Right lobe of liver (tissue), 6 donors: ENCODE results near the gene MRPS15. TPM values are rescaled to one million over a fixed set of nuclear protein-coding genes. Genes with fewer than 3 reads are reported as not detected.
"Not testable (repeated sequence)": the region's sequence is repeated elsewhere in the genome, so short reads cannot be mapped to it uniquely, and the experiment has no call there.

Experiments
- ATAC-seq, 4 donors: fragments of 200-7000 bp; cut with Tn5 transposase; one replicate each; pipeline ENCODE4 v1.9.1; 2020; ENCODE audit warnings: mild to moderate bottlenecking in 4 of 4, moderate library complexity in 4 of 4
- DNase-seq, 3 donors: peaks; one replicate each; pipeline ENCODE4 v3.0.0-alpha.2; 2020
- H3K27ac ChIP-seq, 3 donors: fragments of 200-600 bp; one replicate each; pipeline ENCODE4 v1.8.0; 2022
- H3K27me3 ChIP-seq, 2 donors: fragments of 200-600 bp; one replicate each; pipeline ENCODE4 v1.8.0; 2022
- H3K36me3 ChIP-seq, 4 donors: fragments of 200-600 bp; sonication (generic) in 1 of 4; one replicate each; pipeline versions ENCODE4 v1.5.1 to v1.8.0; 2017 to 2022; ENCODE audit warnings: control low read depth in 1 of 4
- H3K4me1 ChIP-seq, 4 donors: fragments of 200-600 bp; sonication (generic) in 1 of 4; one replicate each; pipeline versions ENCODE4 v1.5.1 to v1.8.0; 2017 to 2022; ENCODE audit warnings: control low read depth in 1 of 4
- H3K4me3 ChIP-seq, 3 donors: fragments of 200-600 bp; one replicate each; pipeline ENCODE4 v1.8.0; 2022
- H3K9me3 ChIP-seq, 4 donors: fragments of 200-600 bp; sonication (generic) in 1 of 4; one replicate each; pipeline versions ENCODE4 v1.5.1 to v1.8.0; 2017 to 2022; ENCODE audit warnings: control low read depth in 1 of 4
- POLR2A ChIP-seq: fragments of 450-650 bp; IDR thresholded peaks from one replicate; pipeline ENCODE4 v1.6.1; 2017; ENCODE audit warnings: antibody characterized with exemption, mild to moderate bottlenecking
- WGBS: methylation state at CpG from one replicate; pipeline ENCODE4 v1.1.6; 2018; ENCODE audit warnings: low coverage, low lambda C conversion rate; ENCODE audit not compliant: insufficient coverage; ENCODE audit errors: missing lambda C conversion rate; 5-methylcytosine and 5-hydroxymethylcytosine counted together
- intact Hi-C, 2 donors: fragments of 100-400 bp; cut with DNase I; formaldehyde crosslinking; loops; one replicate each; pipeline versions ENCODE4 v1.11.2 to v1.14.1; 2022
- long read RNA-seq: library from polyadenylated mRNA; unstranded; transcript quantifications from one replicate; pipeline ENCODE4 v2.0.0, GENCODE V29; 2019
- total RNA-seq, 6 experiments: library from RNA; depleted of rRNA in 2 of 6; stranded (reverse); fragments of >200 nt in 2 of 6; fragmentation: NEBNext Ultra II Directional in 3 of 6; extraction: Animal tissue kit (Norgen Biotek cat#: 25700) in 3 of 6; gene quantifications; one replicate each; pipeline versions ENCODE4 v1.1.0 to v1.2.4, GENCODE V29; 2016 to 2023
- TF ChIP-seq, protein P1 (sequence below), 4 donors: fragments of 200-600 bp in 3 of 4; fragments of 450-650 bp in 1 of 4; IDR thresholded peaks; one replicate each; pipeline versions ENCODE4 v1.5.1 to v1.8.0; 2016 to 2022; ENCODE audit warnings: antibody characterized with exemption in 4 of 4, mild to moderate bottlenecking in 2 of 4
- donor health status: DM: no; HTN: yes; CAD: no.
- donor health status: DM: no; HTN: no; CAD: no.
- donor health status: DM: no; HTN: no; CAD: no.
- donor health status: DM: no; HTN: yes; CAD: no.
- donor health status: DM: no; HTN: yes; CAD: no.

The MRPS15 gene
- 10 to 100 TPM; 44.9 to 63.6 (median 55.1) TPM for total RNA-seq
- long read RNA-seq, transcript MRPS15-201 (8 exons, 1,006 nt) = major isoform, 31 of 35 reads
- long read RNA-seq, partial matches to known transcripts = 1 of 35 reads
- long read RNA-seq, other reads (novel, unspliced or antisense) = 1 of 35 reads

DNA sequence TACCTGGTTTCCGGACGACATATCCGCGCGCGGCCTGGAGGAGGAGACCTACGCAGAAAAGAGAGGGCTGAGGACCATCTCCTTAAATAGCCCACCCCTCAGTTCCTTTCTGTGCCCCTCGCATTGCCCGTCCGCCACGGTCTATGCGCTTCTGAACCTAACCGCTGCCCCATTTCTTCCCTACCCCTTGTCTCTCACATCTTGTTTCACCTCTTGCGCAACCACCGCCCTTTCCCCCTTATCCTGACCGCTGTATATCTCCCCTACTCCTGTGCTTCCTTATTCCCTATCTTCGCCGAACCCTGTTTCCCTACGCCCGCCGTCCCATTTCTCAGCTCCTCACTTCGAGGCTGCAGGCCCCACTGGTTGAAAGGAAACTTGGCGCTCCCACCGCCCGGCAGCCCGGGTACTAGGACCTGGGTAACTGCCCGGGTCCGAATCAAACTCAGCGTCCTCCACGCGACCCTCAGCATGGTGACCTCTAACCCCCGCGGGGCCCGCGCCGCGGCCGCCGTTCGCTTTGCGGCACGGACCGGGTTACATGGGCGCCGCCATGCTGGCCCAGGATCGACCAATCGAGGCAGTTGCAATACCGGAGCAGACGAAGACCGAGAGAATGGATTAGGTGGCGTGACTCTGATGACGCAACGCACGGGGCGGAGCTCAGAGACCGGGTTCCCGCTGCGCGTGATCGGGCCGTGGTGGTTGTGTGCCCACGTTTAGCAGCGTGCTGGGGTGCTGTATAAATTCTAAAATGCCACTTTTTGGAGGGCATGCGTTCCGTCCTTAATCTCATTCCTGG is at the start of gene MRPS15:
Gene MRPS15 (minus strand): TSS at position 582 of the 802 bp plus-strand sequence. CDS start 109 bp downstream, at position 473.
- intact Hi-C loops = no loop called here
- Histone ChIP-seq H3K4me3 (peak within 1 kb of the TSS; percentile 79 to 97 (median 84)), H3K4me1 (peaks cover 0 to 6% (median 3%) of the 10 kb centered on the region in 4 donors), H3K36me3 (peaks cover 0 to 20% (median 0%) of the 10 kb centered on the region in 4 donors), H3K9me3 (no peaks in the 10 kb centered on the region), H3K27ac (peak within 1 kb of the TSS; percentile 90 to 94 (median 93)), H3K27me3 (no peaks in the 10 kb centered on the region)
- WGBS = under 1% methylated on average over 18 of the region's 65 CpGs
- peak; percentile 82 for TF ChIP-seq POLR2A
- TF ChIP-seq, protein P1, sequence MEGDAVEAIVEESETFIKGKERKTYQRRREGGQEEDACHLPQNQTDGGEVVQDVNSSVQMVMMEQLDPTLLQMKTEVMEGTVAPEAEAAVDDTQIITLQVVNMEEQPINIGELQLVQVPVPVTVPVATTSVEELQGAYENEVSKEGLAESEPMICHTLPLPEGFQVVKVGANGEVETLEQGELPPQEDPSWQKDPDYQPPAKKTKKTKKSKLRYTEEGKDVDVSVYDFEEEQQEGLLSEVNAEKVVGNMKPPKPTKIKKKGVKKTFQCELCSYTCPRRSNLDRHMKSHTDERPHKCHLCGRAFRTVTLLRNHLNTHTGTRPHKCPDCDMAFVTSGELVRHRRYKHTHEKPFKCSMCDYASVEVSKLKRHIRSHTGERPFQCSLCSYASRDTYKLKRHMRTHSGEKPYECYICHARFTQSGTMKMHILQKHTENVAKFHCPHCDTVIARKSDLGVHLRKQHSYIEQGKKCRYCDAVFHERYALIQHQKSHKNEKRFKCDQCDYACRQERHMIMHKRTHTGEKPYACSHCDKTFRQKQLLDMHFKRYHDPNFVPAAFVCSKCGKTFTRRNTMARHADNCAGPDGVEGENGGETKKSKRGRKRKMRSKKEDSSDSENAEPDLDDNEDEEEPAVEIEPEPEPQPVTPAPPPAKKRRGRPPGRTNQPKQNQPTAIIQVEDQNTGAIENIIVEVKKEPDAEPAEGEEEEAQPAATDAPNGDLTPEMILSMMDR (IDR thresholded peaks at IDR 0.05) = no peak
- ATAC-seq = peak; percentile 91 to 96 (median 94)
- peak; percentile 96 to 98 (median 97) for DNase-seq

DNA sequence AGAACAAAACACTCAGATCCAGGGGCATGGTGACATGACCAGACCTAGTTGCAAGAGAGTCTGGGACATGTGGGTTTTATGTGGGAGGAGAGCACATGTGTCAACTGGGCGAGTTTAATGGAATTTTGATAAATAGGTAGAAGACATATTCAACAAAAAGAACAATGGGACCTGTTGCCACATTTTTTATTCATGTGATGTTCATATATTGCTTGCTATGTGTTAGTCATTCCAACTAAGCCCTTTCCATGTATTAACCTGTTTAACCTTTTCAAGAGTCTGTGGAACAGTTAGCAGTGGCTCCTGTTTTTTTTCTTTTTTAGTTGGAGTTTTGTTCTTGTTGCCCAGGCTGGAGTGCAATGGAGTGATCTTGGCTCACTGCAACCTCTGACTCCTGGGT is 48.7 kb upstream of the MRPS15 start:
- no peak for ATAC-seq
- Histone ChIP-seq H3K27ac (no peak overlapping the region), H3K4me1 (no peaks in the 10 kb centered on the region), H3K27me3 (no peaks in the 10 kb centered on the region), H3K9me3 (no peaks in the 10 kb centered on the region), H3K36me3 (no peaks in the 10 kb centered on the region), H3K4me3 (no peak overlapping the region)
- no peak for DNase-seq
- intact Hi-C loops = no loop called here
- 69% methylated on average over 1 of the region's 1 CpG for WGBS
- TF ChIP-seq, protein P1 (IDR thresholded peaks at IDR 0.05) = no peak
- TF ChIP-seq POLR2A = no peak

DNA sequence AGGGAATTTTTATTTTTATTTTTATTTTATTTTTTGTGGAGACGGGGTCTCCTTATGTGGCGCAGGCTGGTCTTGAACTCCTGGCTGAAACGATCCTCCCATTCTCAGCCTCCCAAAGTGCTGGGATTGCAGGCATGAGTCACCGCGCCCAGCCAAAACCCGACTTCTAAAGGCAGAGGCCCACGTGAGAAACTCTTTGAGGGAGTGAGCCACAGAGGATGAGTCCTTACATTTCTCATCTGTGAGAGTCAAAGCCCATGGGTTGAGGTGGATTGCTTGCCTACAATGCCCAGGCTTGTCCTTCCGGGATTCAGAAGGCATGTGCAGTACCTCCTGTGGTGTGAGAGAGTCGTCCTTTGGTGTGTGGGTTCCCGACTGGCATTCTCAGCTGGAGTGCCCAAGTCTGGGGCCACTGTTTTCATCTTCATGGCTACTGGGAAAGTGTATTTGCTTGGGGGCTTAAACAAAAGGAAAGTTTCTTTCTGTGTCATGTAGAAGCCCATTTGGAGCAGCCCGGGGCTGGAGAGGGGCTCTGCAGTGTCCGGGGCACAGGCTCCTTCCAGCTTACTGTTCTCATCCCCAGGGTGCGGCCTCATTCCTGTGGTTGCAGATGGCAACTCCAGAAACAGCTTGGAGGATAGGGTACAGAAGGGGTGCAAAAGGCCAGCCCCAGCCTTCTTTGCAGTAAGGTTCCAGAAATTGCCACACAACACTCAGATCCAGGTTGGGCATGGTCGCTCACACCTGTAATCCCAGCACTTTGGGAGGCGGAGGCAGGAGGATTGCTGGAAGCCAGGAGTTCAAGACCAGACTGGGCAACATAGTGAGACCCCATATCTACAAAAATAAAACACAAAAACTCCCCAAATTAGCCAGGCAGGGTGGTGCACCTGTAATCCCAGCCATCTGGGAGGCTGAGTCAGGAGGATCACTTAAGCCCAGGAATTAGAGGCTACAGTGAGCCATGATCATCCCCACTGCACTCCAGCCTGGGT is 47.9 kb upstream of the MRPS15 start:
- Histone ChIP-seq H3K4me3 (no peak overlapping the region), H3K27ac (no peak overlapping the region), H3K4me1 (no peaks in the 10 kb centered on the region), H3K9me3 (no peaks in the 10 kb centered on the region), H3K36me3 (no peaks in the 10 kb centered on the region), H3K27me3 (no peaks in the 10 kb centered on the region)
- DNase-seq (no peak), ATAC-seq (no peak)
- WGBS = 69% methylated on average over 13 of the region's 15 CpGs
- intact Hi-C loops = no loop called here
- TF ChIP-seq POLR2A = no peak
- TF ChIP-seq, protein P1 (IDR thresholded peaks at IDR 0.05) = no peak

DNA sequence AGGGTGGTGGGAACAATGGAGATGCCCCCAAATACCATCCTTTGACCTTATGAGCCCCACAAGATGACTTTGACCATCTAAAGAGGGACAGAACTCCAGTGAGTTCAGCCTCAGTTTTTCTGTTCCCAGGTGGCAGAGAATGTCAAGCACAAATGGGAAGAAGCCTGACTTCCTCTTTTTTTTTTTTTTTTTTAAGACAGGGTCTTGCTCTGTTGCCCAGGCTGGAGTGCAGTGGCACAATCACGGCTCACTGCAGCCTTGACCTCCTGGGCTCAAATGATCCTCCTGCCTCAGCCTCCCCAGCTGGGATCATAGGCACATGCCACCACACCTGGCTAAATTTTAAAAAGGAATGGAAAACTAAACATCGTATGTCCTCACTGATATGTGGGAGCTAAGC is 47.0 kb upstream of the MRPS15 start:
- WGBS = 69% methylated on average over 2 of the region's 2 CpGs
- DNase-seq, ATAC-seq: not testable (repeated sequence)

More for the DNA sequence above, 47.0 kb upstream of the MRPS15 start:
- H3K27me3 ChIP-seq, H3K4me1 ChIP-seq, intact Hi-C loops, H3K27ac ChIP-seq, H3K9me3 ChIP-seq, H3K36me3 ChIP-seq, H3K4me3 ChIP-seq: not testable (repeated sequence)
